HEK293T (cell line): ENCODE measurements around the gene C19orf38.

Experiments used
- CTCF ChIA-PET: fragments of 350-600 bp; formaldehyde crosslinking; extraction: SDS; loops from one replicate; lab custom pipeline; 2021; ENCODE audit warnings: antibody characterized with exemption, inconsistent platforms; lab: Yijun Ruan, JAX
- POLR2A ChIA-PET: fragments of 350-600 bp; formaldehyde crosslinking; extraction: SDS; loops from one replicate; lab custom pipeline; 2020; ENCODE audit warnings: antibody characterized with exemption, inconsistent platforms; lab: Yijun Ruan, JAX
- DNase-seq: peaks from one replicate; pipeline ENCODE4 v3.0.0; 2012; ENCODE audit warnings: mixed read lengths; ENCODE audit errors: extremely low spot score
- ARNT ChIP-seq: fragments of 450-650 bp; IDR thresholded peaks from 2 replicates; pipeline ENCODE4 v1.6.1; 2017; ENCODE audit warnings: mild to moderate bottlenecking
- BHLHE40 ChIP-seq: fragments of 450-650 bp; IDR thresholded peaks from 2 replicates; pipeline ENCODE4 v1.6.1; 2016; ENCODE audit warnings: mild to moderate bottlenecking, moderate library complexity, borderline replicate concordance
- CTBP1 ChIP-seq: fragments of 450-650 bp; IDR thresholded peaks from 2 replicates; pipeline ENCODE4 v1.6.1; 2016; ENCODE audit warnings: borderline replicate concordance
- ELF4 ChIP-seq: fragments of 450-650 bp; IDR thresholded peaks from 2 replicates; pipeline ENCODE4 v1.6.1; 2017; ENCODE audit warnings: antibody characterized with exemption
- FOXA1 ChIP-seq: fragments of 450-650 bp; IDR thresholded peaks from 2 replicates; pipeline ENCODE4 v1.6.1; 2016; ENCODE audit warnings: mild to moderate bottlenecking
- FOXK2 ChIP-seq: fragments of 450-650 bp; IDR thresholded peaks from 2 replicates; pipeline ENCODE4 v1.6.1; 2016; ENCODE audit warnings: mild to moderate bottlenecking
- FOXM1 ChIP-seq: fragments of 450-650 bp; IDR thresholded peaks from 2 replicates; pipeline ENCODE4 v1.6.1; 2017; ENCODE audit warnings: mild to moderate bottlenecking, borderline replicate concordance
- HDGF ChIP-seq: fragments of 450-650 bp; IDR thresholded peaks from 2 replicates; pipeline ENCODE4 v1.6.1; 2017; ENCODE audit warnings: antibody characterized with exemption, borderline replicate concordance
- L3MBTL2 ChIP-seq: fragments of 450-650 bp; conservative IDR thresholded peaks from 2 replicates; pipeline ENCODE4 v1.6.1; 2016; ENCODE audit warnings: mild to moderate bottlenecking
- LEF1 ChIP-seq: fragments of 450-650 bp; IDR thresholded peaks from 2 replicates; pipeline ENCODE4 v1.6.1; 2017; ENCODE audit warnings: mild to moderate bottlenecking, borderline replicate concordance
- NFRKB ChIP-seq: fragments of 450-650 bp; IDR thresholded peaks from 2 replicates; pipeline ENCODE4 v1.6.1; 2016; ENCODE audit warnings: mild to moderate bottlenecking, moderate library complexity
- SP1 ChIP-seq: fragments of 450-650 bp; IDR thresholded peaks from 2 replicates; pipeline ENCODE4 v1.6.1; 2017
- SUZ12 ChIP-seq: fragments of 450-650 bp; IDR thresholded peaks from 2 replicates; pipeline ENCODE4 v1.6.1; 2016; ENCODE audit warnings: mild to moderate bottlenecking
- TARDBP ChIP-seq: fragments of 450-650 bp; IDR thresholded peaks from 2 replicates; pipeline ENCODE4 v1.6.1; 2016
- ZNF384 ChIP-seq: fragments of 450-650 bp; IDR thresholded peaks from 2 replicates; pipeline ENCODE4 v1.6.1; 2016
- TF ChIP-seq, protein P1 (sequence below): fragments of 450-650 bp; IDR thresholded peaks from 2 replicates; pipeline ENCODE4 v1.6.1; 2016

The C19orf38 gene

DNA sequence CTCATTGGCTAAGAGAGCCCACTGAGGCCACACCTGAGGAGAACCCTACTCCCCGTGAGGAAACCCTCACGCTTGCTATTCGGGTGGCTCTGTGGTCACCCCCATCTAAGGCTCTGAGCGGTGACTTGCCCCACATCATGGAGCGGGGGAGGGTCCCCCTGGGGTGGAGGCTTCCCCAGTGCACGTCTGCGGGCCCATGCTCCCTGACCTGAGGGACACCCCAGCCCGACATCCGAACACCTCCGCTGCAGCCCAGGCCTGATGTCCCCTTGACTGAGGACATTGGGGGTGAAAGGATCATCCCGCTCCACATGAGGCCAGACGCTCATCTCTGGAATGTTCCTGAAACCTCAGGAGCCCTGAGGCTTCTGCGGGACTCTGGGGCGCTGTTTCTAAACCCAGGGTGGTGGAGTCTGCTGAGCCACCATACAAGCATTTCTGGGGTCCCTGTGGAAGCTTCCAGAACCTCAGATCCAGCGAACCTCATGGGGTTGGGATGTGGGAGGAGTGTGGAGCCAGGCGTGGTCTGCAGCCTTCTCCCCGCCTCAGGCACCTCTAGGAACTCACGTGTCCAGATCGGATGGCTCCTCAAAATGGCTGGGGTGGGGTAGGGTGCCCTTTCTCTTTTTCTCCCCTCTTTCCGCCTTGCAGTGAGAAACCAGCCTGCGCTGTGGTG is 32.1 kb upstream of the C19orf38 start:
- ChIA-PET POLR2A (no interaction called here), CTCF (no interaction called here)
- no peak for DNase-seq
- TF ChIP-seq, protein P1, sequence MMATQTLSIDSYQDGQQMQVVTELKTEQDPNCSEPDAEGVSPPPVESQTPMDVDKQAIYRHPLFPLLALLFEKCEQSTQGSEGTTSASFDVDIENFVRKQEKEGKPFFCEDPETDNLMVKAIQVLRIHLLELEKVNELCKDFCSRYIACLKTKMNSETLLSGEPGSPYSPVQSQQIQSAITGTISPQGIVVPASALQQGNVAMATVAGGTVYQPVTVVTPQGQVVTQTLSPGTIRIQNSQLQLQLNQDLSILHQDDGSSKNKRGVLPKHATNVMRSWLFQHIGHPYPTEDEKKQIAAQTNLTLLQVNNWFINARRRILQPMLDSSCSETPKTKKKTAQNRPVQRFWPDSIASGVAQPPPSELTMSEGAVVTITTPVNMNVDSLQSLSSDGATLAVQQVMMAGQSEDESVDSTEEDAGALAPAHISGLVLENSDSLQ: no peak
- no peak for TF ChIP-seq NFRKB
- TF ChIP-seq FOXA1: no peak
- no peak for TF ChIP-seq L3MBTL2
- TF ChIP-seq CTBP1: no peak
- TF ChIP-seq ZNF384: no peak
- no peak for TF ChIP-seq LEF1
- TF ChIP-seq HDGF: no peak
- no peak for TF ChIP-seq ARNT
- TF ChIP-seq BHLHE40: no peak
- no peak for TF ChIP-seq ELF4
- TF ChIP-seq FOXM1: no peak
- no peak for TF ChIP-seq SUZ12
- TF ChIP-seq TARDBP: no peak
- TF ChIP-seq FOXK2: no peak
- no peak for TF ChIP-seq SP1

DNA sequence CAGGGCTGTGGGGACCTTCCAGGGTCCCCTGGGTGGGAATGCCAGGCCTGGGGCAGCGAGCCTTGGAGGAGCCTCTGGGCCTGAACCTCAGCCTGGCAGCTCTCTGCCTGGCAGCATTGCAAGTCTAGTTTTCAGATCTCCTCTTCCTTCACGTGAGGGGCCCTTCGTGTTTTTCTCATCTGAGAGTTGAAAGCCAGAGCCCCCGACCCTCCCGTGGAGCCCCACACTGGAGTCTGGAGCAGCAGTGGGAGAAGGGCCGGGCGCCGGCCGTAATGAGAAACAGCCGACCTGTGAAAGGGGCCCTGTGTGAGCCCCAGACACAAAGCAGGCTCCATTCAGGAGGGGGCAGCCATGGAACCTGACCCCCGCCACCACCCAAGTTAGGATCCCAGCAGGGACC is 31.5 kb upstream of the C19orf38 start:
- ChIA-PET CTCF (no interaction called here), POLR2A (no interaction called here)
- no peak for DNase-seq
- TF ChIP-seq SUZ12: no peak
- no peak for TF ChIP-seq SP1
- no peak for TF ChIP-seq HDGF
- TF ChIP-seq, protein P1: no peak

DNA sequence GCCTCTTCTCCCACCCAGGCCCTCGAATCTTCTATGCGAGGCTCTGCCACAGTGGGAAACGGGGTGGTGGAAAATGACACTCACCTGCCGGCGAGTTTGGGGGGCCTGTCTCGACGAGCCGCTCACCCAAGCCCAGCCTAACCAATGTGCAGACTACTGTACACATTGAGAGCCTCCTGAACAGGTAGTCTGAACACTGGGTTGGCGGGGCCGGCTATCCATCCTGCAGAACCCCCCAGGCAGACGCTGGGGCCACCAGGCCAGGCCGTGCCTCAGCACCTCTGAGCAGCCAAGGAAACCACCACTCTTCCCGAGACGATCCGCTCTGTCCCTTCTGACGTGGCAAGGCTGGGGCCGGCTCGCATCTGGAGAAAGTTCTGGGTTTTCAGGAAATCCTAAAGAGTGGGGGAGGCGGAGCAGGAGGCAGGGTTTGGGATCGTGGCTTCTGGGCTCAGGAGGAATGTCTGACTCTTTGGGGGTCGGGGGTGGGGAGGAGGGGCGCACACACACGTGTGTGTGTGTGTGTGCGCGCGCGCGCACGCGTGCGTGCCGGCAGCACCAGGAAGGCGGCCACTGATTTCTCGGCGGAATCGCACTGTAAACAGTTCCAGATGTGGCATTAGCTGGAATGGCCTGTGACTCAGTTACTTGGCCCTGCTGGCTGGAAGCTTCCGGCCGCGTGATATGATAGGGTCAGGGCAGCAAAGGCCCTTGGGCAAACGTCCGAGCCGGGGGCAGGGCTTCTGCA is 30.8 kb upstream of the C19orf38 start:
- DNase-seq: no peak
- no peak for TF ChIP-seq ELF4
- TF ChIP-seq CTBP1: no peak
- TF ChIP-seq SP1: no peak
- no peak for TF ChIP-seq TARDBP
- no peak for TF ChIP-seq ZNF384
- no peak for TF ChIP-seq ARNT
- TF ChIP-seq LEF1: no peak
- TF ChIP-seq, protein P1: no peak
- no peak for TF ChIP-seq BHLHE40
- TF ChIP-seq SUZ12: no peak
- TF ChIP-seq FOXA1: no peak
- no peak for TF ChIP-seq FOXM1
- no peak for TF ChIP-seq NFRKB
- TF ChIP-seq L3MBTL2: no peak
- TF ChIP-seq HDGF: no peak
- TF ChIP-seq FOXK2: no peak
- POLR2A ChIA-PET: interaction anchor here (1.7 kb wide), 1 partner anchor 19 kb away, joined by 8 read pairs; the partner anchor contains the start of gene TMED1
- CTCF ChIA-PET: no interaction called here

DNA sequence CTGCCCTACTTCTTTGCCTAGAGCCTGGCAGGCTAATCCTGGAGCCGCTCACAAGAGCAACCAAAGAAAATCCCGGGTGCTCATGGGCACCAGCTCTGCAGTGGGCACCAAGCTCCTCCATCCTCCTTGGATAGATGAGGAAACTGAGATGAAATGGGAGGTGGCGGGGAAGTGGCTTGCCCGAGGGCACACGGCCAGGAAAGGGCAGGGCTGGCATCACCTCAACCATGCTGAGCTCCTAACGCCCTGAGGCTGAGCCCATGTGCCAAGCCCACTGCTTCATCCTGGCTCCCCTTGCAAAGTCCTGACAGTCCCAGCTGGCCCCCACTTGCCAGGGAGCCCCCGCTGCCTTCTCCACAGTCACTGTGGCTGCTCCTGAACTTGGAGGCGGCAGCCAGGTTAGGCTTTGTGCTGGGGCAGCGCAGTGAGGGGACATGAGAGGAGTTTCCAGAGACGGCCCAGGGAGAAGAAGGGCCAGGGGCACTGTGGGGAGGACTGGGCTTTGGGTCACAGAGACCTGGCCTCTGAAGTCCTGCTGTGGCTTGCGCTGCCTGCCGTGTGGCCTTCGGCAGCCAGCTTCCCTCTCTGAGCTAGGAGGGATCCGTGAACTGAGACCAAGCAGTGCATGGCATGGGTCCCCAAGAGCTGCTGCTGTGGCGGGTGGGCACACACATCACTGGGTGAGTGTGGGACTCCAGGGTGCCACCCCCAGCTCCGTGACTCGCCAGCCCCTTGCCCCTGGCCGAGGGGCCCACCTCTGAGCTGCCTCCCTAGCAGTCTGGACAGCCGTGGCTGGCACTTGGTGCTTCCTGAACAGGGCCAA is 29.7 kb upstream of the C19orf38 start:
- POLR2A ChIA-PET: interaction anchor here (1.7 kb wide), 1 partner anchor 17 kb away, joined by 8 read pairs; the partner anchor contains the start of gene TMED1
- TF ChIP-seq SUZ12: no peak
- TF ChIP-seq FOXK2: no peak
- TF ChIP-seq ZNF384: no peak
- TF ChIP-seq HDGF: no peak
- TF ChIP-seq BHLHE40: no peak
- TF ChIP-seq FOXA1: no peak
- CTCF ChIA-PET: no interaction called here
- DNase-seq: no peak

DNA sequence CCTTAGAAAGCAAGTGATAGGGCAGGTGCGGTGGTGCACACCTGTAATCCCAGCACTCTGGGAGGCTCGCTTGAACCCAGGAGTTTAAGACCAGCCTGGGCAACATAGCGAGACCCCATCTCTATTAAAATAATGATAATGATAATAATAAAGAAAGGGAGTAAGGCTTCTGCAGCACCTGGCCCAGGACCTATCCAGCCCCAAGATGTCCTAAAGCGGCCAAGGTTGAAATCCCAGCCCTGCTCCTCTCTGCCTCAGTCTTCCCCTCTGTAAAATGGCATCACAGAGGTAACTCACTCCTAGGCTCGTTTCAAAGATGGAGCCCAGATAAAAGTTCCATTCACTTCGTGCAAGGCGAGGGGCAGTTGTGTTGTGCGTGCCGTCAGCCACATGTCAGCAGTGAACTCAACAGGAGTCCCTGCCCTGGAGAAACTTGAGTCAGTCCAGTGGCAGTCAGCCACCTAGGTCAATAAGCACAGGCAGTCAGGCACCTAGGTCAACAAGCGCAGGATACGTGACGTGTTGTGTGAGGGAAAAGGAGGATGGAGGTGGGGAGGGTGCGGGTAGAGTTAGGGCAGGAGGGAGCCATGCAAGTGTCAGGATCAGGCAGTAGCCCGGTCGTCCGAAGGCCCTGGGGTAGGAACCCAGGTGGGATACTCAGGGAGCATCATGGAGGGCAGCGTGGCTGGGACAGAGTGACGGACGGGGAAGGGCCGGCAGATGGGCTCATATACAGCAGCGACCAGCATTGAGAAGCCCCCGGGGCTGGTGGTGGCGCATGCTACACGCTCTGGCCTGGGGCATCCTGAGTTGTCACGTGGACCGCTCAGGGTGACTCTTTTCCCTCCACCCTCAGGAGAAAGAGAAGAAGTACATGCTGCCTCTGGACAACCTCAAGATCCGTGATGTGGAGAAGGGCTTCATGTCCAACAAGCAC is 28.8 kb upstream of the C19orf38 start:
- DNase-seq: no peak
- ChIA-PET CTCF (no interaction called here), POLR2A (interaction anchor here (1.7 kb wide), 1 partner anchor 17 kb away, joined by 8 read pairs; the partner anchor contains the start of gene TMED1)
- TF ChIP-seq HDGF (no peak), SUZ12 (no peak), ZNF384 (no peak), FOXM1 (no peak), FOXA1 (no peak), BHLHE40 (no peak)
